ENCODE data around the gene HECTD2.

GRCh38 chr10:91433620-91434019, 23.5 kb downstream of the HECTD2 start:
- TF ChIP-seq POLR2A (IDR thresholded peaks at IDR 0.05; ENCODE audit: low read depth, low read length) (no peak), POLR2AphosphoS5 (IDR thresholded peaks at IDR 0.05; ENCODE audit: low read depth, low read length) (no peak)

All from GM12892 (cell line).